Measurements from ENCODE around the gene ZNFX1. TPM values are rescaled to one million over a fixed set of nuclear protein-coding genes. Genes with fewer than 3 reads are reported as not detected.
A peak's percentile ranks its signal among the peaks of the same experiment; 100 is the strongest.

The ZNFX1 gene
- polyA plus RNA-seq, 1 donor from 2014 or later = 5.4 TPM

- Histone ChIP-seq H3K4me2 (ENCODE audit: low read length) (peak overlapping the region; percentile 77), H3K4me3 (ENCODE audit: low read length) (peak overlapping the region; percentile 77), H3K27me3 (ENCODE audit: insufficient read depth, low read depth, low read length) (no peaks in the 10 kb centered on the region), H3K27ac (ENCODE audit: low read length) (no peak overlapping the region), H4K20me1 (ENCODE audit: insufficient read depth) (no peaks in the 10 kb centered on the region), H3F3A (ENCODE audit: insufficient read depth, low read length, poor library complexity, severe bottlenecking) (no peaks in the 10 kb centered on the region), H3K9me2 (ENCODE audit: insufficient read depth, low read length) (no peaks in the 10 kb centered on the region), H3K79me2 (replicated peaks; ENCODE audit: insufficient read depth, low read length) (peaks cover 37% of the 10 kb centered on the region), H3K9ac (ENCODE audit: low read length) (no peak overlapping the region), H3K36me3 (ENCODE audit: insufficient read depth, low read length) (peaks cover 8% of the 10 kb centered on the region), H2AFZ (ENCODE audit: low read depth, low read length) (no peak overlapping the region), H3K9me3 (ENCODE audit: low read length) (no peaks in the 10 kb centered on the region)
- TF ChIP-seq TAF1 (IDR thresholded peaks at IDR 0.05; ENCODE audit: low read depth) = no peak
- TF ChIP-seq MXI1 (conservative IDR thresholded peaks at IDR 0.05; ENCODE audit: poor library complexity, severe bottlenecking) = no peak
- no peak for TF ChIP-seq CTCF (IDR thresholded peaks at IDR 0.05; ENCODE audit: poor library complexity, severe bottlenecking)
- TF ChIP-seq SMC3 (conservative IDR thresholded peaks at IDR 0.05; ENCODE audit: poor library complexity) = no peak
- no peak for TF ChIP-seq POLR2AphosphoS5 (IDR thresholded peaks at IDR 0.05)
- TF ChIP-seq RAD21 (conservative IDR thresholded peaks at IDR 0.05) = no peak
Observed at GRCh38 chr20:49276161-49276960, 1.5 kb downstream of the ZNFX1 start.

- H4K20me1 ChIP-seq (ENCODE audit: insufficient read depth) = no peaks in the 10 kb centered on the region
- no peak overlapping the region for H3K4me2 ChIP-seq (ENCODE audit: low read length)
- TF ChIP-seq RAD21 (conservative IDR thresholded peaks at IDR 0.05) = no peak
- no peak for TF ChIP-seq EZH2 (IDR thresholded peaks at IDR 0.05; ENCODE audit: borderline replicate concordance, insufficient read depth, low read length, poor library complexity, severe bottlenecking)
- TF ChIP-seq TAF1 (IDR thresholded peaks at IDR 0.05; ENCODE audit: low read depth) = no peak
- no peak for TF ChIP-seq MXI1 (conservative IDR thresholded peaks at IDR 0.05; ENCODE audit: poor library complexity, severe bottlenecking)
- TF ChIP-seq SMC3 (conservative IDR thresholded peaks at IDR 0.05; ENCODE audit: poor library complexity) = no peak
- no peak for TF ChIP-seq POLR2AphosphoS5 (IDR thresholded peaks at IDR 0.05)
- TF ChIP-seq CTCF (IDR thresholded peaks at IDR 0.05; ENCODE audit: poor library complexity, severe bottlenecking) = no peak
- no peak for TF ChIP-seq EP300 (conservative IDR thresholded peaks at IDR 0.05; ENCODE audit: poor library complexity, severe bottlenecking)
- TF ChIP-seq REST (IDR thresholded peaks at IDR 0.05; ENCODE audit: borderline replicate concordance) = no peak
- no peak overlapping the region for H3K27ac ChIP-seq (ENCODE audit: low read length)
- H3F3A ChIP-seq (ENCODE audit: insufficient read depth, low read length, poor library complexity, severe bottlenecking) = no peaks in the 10 kb centered on the region
- no peaks in the 10 kb centered on the region for H3K9me3 ChIP-seq (ENCODE audit: low read length)
- H3K79me2 ChIP-seq (replicated peaks; ENCODE audit: insufficient read depth, low read length) = peaks cover 30% of the 10 kb centered on the region
- H3K27me3 ChIP-seq (ENCODE audit: insufficient read depth, low read depth, low read length) = no peaks in the 10 kb centered on the region
- no peak overlapping the region for H3K4me3 ChIP-seq (ENCODE audit: low read length)
- H3K9ac ChIP-seq (ENCODE audit: low read length) = no peak overlapping the region
- H3K9me2 ChIP-seq (ENCODE audit: insufficient read depth, low read length) = no peaks in the 10 kb centered on the region
- H3K36me3 ChIP-seq (ENCODE audit: insufficient read depth, low read length) = peaks cover 12% of the 10 kb centered on the region
- H2AFZ ChIP-seq (ENCODE audit: low read depth, low read length) = no peak overlapping the region
Observed at GRCh38 chr20:49275636-49276035, 2.2 kb downstream of the ZNFX1 start.

All from neural cell (in vitro differentiated cells).